ENCODE results near the gene FLYWCH1. TPM values are rescaled to one million over a fixed set of nuclear protein-coding genes. Genes with fewer than 3 reads are reported as not detected.
A peak's percentile ranks its signal among the peaks of the same experiment; 100 is the strongest.

Gene FLYWCH1
- total and polyA plus RNA-seq, 2 donors (not counting 1 experiment from before 2014, with no cell fraction given) = 78.3 to 120 TPM

GRCh38 chr16:2928796-2929195, 17.1 kb downstream of the FLYWCH1 start:
- DNase-seq (peak; percentile 12), ATAC-seq (ENCODE audit: low read depth) (no peak)
- H2AFZ ChIP-seq (ENCODE audit: insufficient read depth, low read depth, low read length, poor library complexity, severe bottlenecking) = no peak overlapping the region
- no peaks in the 10 kb centered on the region for H3K27me3 ChIP-seq (replicated peaks in 1 of 4; ENCODE audit: control extremely low read depth in 1 of 4, control insufficient read depth in 3 of 4, insufficient read depth in 4 of 4, low read length in 3 of 4)
- 96% methylated on average over 11 of the region's 11 CpGs for WGBS (ENCODE audit: insufficient coverage)
- POLR2A ChIA-PET = no interaction called here
- no peaks in the 10 kb centered on the region for H3K9me3 ChIP-seq (ENCODE audit: control extremely low read depth in 1 of 3, control insufficient read depth in 2 of 3, insufficient read depth in 1 of 3, low read length in 2 of 3)
- intact Hi-C loops (cut with micrococcal nuclease) = no loop called here
- Mint-ChIP-seq H3K27ac (peak overlapping the region; percentile 20), H3K4me1 (peaks cover 7% of the 10 kb centered on the region), H3K27me3 (no peaks in the 10 kb centered on the region), H3K4me3 (no peak overlapping the region), H3K9me3 (ENCODE audit: insufficient read depth) (no peaks in the 10 kb centered on the region)
- no peak overlapping the region for H3K27ac ChIP-seq (ENCODE audit: low read length in 2 of 2)
- H3K9ac ChIP-seq (ENCODE audit: low read length) = no peak overlapping the region
- CTCF ChIA-PET = interaction anchor here (0.6 to 1.2 kb wide), 2 partner anchors 45 to 61 kb away, joined by 3 to 4 read pairs; no protein-coding TSS in a partner anchor
- peaks cover 4 to 9% of the 10 kb centered on the region in 2 donors for H3K4me1 ChIP-seq (ENCODE audit: control insufficient read depth in 2 of 2, insufficient read depth in 2 of 2, low read length in 2 of 2)
- no peak overlapping the region for H3K4me2 ChIP-seq (replicated peaks; ENCODE audit: low read depth, low read length, poor library complexity, severe bottlenecking)
- H3K36me3 ChIP-seq (replicated peaks in 1 of 2; ENCODE audit: control extremely low read depth in 1 of 2, control insufficient read depth in 1 of 2, extremely low read depth in 1 of 2, insufficient read depth in 2 of 2, low read length in 1 of 2) = peaks cover 0 to 9% of the 10 kb centered on the region in 2 experiments
- H3K79me2 ChIP-seq (ENCODE audit: control insufficient read depth, insufficient read depth, low read length) = peaks cover 6% of the 10 kb centered on the region
- H3K4me3 ChIP-seq (ENCODE audit: control extremely low read depth in 1 of 5, extremely low read depth in 1 of 5, insufficient read depth in 1 of 5, low read depth in 2 of 5, low read length in 4 of 5) = no peak overlapping the region
- TF ChIP-seq EZH2 (IDR thresholded peaks at IDR 0.05; ENCODE audit: borderline replicate concordance, insufficient read depth, low read depth, low read length, poor library complexity, severe bottlenecking) (no peak), CTCF (IDR thresholded peaks at IDR 0.05) (no peak)
- H4K20me1 ChIP-seq (ENCODE audit: control insufficient read depth, insufficient read depth, low read length, poor library complexity, severe bottlenecking) = peaks cover 5% of the 10 kb centered on the region

- peaks cover 5% of the 10 kb centered on the region for H4K20me1 ChIP-seq (ENCODE audit: control insufficient read depth, insufficient read depth, low read length, poor library complexity, severe bottlenecking)
- H2AFZ ChIP-seq (ENCODE audit: insufficient read depth, low read depth, low read length, poor library complexity, severe bottlenecking) = no peak overlapping the region
- no peak for DNase-seq
- no peak overlapping the region for H3K4me3 Mint-ChIP-seq
- no peaks in the 10 kb centered on the region for H3K9me3 ChIP-seq (ENCODE audit: control extremely low read depth in 1 of 3, control insufficient read depth in 2 of 3, insufficient read depth in 1 of 3, low read length in 2 of 3)
- H3K27me3 ChIP-seq (replicated peaks in 1 of 4; ENCODE audit: control extremely low read depth in 1 of 4, control insufficient read depth in 3 of 4, insufficient read depth in 4 of 4, low read length in 3 of 4) = no peaks in the 10 kb centered on the region
- no peak overlapping the region for H3K27ac Mint-ChIP-seq
- no peak overlapping the region for H3K9ac ChIP-seq (ENCODE audit: low read length)
- H3K9me3 Mint-ChIP-seq (ENCODE audit: insufficient read depth) = no peaks in the 10 kb centered on the region
- 95% methylated on average over 14 of the region's 14 CpGs for WGBS (ENCODE audit: insufficient coverage)
- intact Hi-C loops (cut with micrococcal nuclease) = no loop called here
- ATAC-seq (ENCODE audit: low read depth) = no peak
- peaks cover 6% of the 10 kb centered on the region for H3K79me2 ChIP-seq (ENCODE audit: control insufficient read depth, insufficient read depth, low read length)
- no peak overlapping the region for H3K4me2 ChIP-seq (replicated peaks; ENCODE audit: low read depth, low read length, poor library complexity, severe bottlenecking)
- peaks cover 7% of the 10 kb centered on the region for H3K4me1 Mint-ChIP-seq
- no peak overlapping the region for H3K4me3 ChIP-seq (ENCODE audit: control extremely low read depth in 1 of 5, extremely low read depth in 1 of 5, insufficient read depth in 1 of 5, low read depth in 2 of 5, low read length in 4 of 5)
- no peak for TF ChIP-seq CTCF (IDR thresholded peaks at IDR 0.05)
- no peak for TF ChIP-seq EZH2 (IDR thresholded peaks at IDR 0.05; ENCODE audit: borderline replicate concordance, insufficient read depth, low read depth, low read length, poor library complexity, severe bottlenecking)
- peaks cover 4 to 9% of the 10 kb centered on the region in 2 donors for H3K4me1 ChIP-seq (ENCODE audit: control insufficient read depth in 2 of 2, insufficient read depth in 2 of 2, low read length in 2 of 2)
- ChIA-PET CTCF (interaction anchor here (0.6 to 1.2 kb wide), 2 partner anchors 51 to 62 kb away, joined by 3 read pairs; no protein-coding TSS in a partner anchor), POLR2A (no interaction called here)
- H3K27me3 Mint-ChIP-seq = no peaks in the 10 kb centered on the region
- H3K36me3 ChIP-seq (replicated peaks in 1 of 2; ENCODE audit: control extremely low read depth in 1 of 2, control insufficient read depth in 1 of 2, extremely low read depth in 1 of 2, insufficient read depth in 2 of 2, low read length in 1 of 2) = peaks cover 0 to 15% of the 10 kb centered on the region in 2 experiments
- H3K27ac ChIP-seq (ENCODE audit: low read length in 2 of 2) = no peak overlapping the region
Observed at GRCh38 chr16:2929693-2930092, 18.0 kb downstream of the FLYWCH1 start.

Data from B cell (primary cell).